ENCODE measurements around the gene BMI1. TPM values are rescaled to one million over a fixed set of nuclear protein-coding genes. Genes with fewer than 3 reads are reported as not detected.

The BMI1 gene
- total and polyA plus RNA-seq, 4 donors = 46.4 to 62.8 (median 55.6) TPM

- Histone ChIP-seq H3K9me3 (ENCODE audit: control insufficient read depth, insufficient read depth, low read length) (no peaks in the 10 kb centered on the region), H3K36me3 (ENCODE audit: control insufficient read depth, insufficient read depth, low read length) (no peaks in the 10 kb centered on the region), H3K27ac (ENCODE audit: low read depth, low read length) (no peak overlapping the region), H3K4me1 (ENCODE audit: control insufficient read depth, insufficient read depth, low read length) (no peaks in the 10 kb centered on the region), H3K27me3 (ENCODE audit: control insufficient read depth, insufficient read depth, low read length) (no peaks in the 10 kb centered on the region), H3K4me3 (ENCODE audit: low read depth, low read length) (no peak overlapping the region)
- DNase-seq (ENCODE audit: low read depth in 4 of 6, low spot score in 6 of 6) = no peak
- WGBS (ENCODE audit: insufficient coverage) = no CpG with 5 or more reads among the region's 5 CpGs
Observed at GRCh38 chr10:22364407-22365140, 43.7 kb downstream of the BMI1 start.

- H3K9me3 ChIP-seq (ENCODE audit: control insufficient read depth, insufficient read depth, low read length) = no peaks in the 10 kb centered on the region
- H3K27ac ChIP-seq (ENCODE audit: low read depth, low read length) = no peak overlapping the region
- 88% methylated on average over 1 of the region's 1 CpG for WGBS (ENCODE audit: insufficient coverage)
Observed at GRCh38 chr10:22365233-22365632, 44.3 kb downstream of the BMI1 start.

GRCh38 chr10:22365644-22366434, 44.9 kb downstream of the BMI1 start:
- H3K36me3 ChIP-seq (ENCODE audit: control insufficient read depth, insufficient read depth, low read length) = no peaks in the 10 kb centered on the region
- H3K27me3 ChIP-seq (ENCODE audit: control insufficient read depth, insufficient read depth, low read length) = no peaks in the 10 kb centered on the region
- H3K4me3 ChIP-seq (ENCODE audit: low read depth, low read length) = no peak overlapping the region
- no peaks in the 10 kb centered on the region for H3K9me3 ChIP-seq (ENCODE audit: control insufficient read depth, insufficient read depth, low read length)
- no CpG with 5 or more reads among the region's 4 CpGs for WGBS (ENCODE audit: insufficient coverage)
- DNase-seq (ENCODE audit: low read depth in 4 of 6, low spot score in 6 of 6) = no peak
- no peak overlapping the region for H3K27ac ChIP-seq (ENCODE audit: low read depth, low read length)
- no peaks in the 10 kb centered on the region for H3K4me1 ChIP-seq (ENCODE audit: control insufficient read depth, insufficient read depth, low read length)

More at GRCh38 chr10:22365233-22365632, 44.3 kb downstream of the BMI1 start:
- Histone ChIP-seq H3K4me3 (ENCODE audit: low read depth, low read length) (no peak overlapping the region), H3K36me3 (ENCODE audit: control insufficient read depth, insufficient read depth, low read length) (no peaks in the 10 kb centered on the region), H3K4me1 (ENCODE audit: control insufficient read depth, insufficient read depth, low read length) (no peaks in the 10 kb centered on the region), H3K27me3 (ENCODE audit: control insufficient read depth, insufficient read depth, low read length) (no peaks in the 10 kb centered on the region)
- no peak for DNase-seq (ENCODE audit: low read depth in 4 of 6, low spot score in 6 of 6)

- H3K36me3 ChIP-seq (ENCODE audit: control insufficient read depth, insufficient read depth, low read length) = no peaks in the 10 kb centered on the region
- no peaks in the 10 kb centered on the region for H3K9me3 ChIP-seq (ENCODE audit: control insufficient read depth, insufficient read depth, low read length)
- no peak for DNase-seq (ENCODE audit: low read depth in 4 of 6, low spot score in 6 of 6)
- no peaks in the 10 kb centered on the region for H3K27me3 ChIP-seq (ENCODE audit: control insufficient read depth, insufficient read depth, low read length)
- H3K4me3 ChIP-seq (ENCODE audit: low read depth, low read length) = no peak overlapping the region
- H3K27ac ChIP-seq (ENCODE audit: low read depth, low read length) = no peak overlapping the region
- H3K4me1 ChIP-seq (ENCODE audit: control insufficient read depth, insufficient read depth, low read length) = no peaks in the 10 kb centered on the region
Observed at GRCh38 chr10:22366435-22366703, 45.5 kb downstream of the BMI1 start.

GRCh38 chr10:22366771-22367170, 45.9 kb downstream of the BMI1 start:
- H3K4me3 ChIP-seq (ENCODE audit: low read depth, low read length) = no peak overlapping the region
- no peak for DNase-seq (ENCODE audit: low read depth in 4 of 6, low spot score in 6 of 6)
- no peak overlapping the region for H3K27ac ChIP-seq (ENCODE audit: low read depth, low read length)
- H3K27me3 ChIP-seq (ENCODE audit: control insufficient read depth, insufficient read depth, low read length) = no peaks in the 10 kb centered on the region
- H3K4me1 ChIP-seq (ENCODE audit: control insufficient read depth, insufficient read depth, low read length) = no peaks in the 10 kb centered on the region
- no CpG with 5 or more reads among the region's 2 CpGs for WGBS (ENCODE audit: insufficient coverage)
- H3K36me3 ChIP-seq (ENCODE audit: control insufficient read depth, insufficient read depth, low read length) = no peaks in the 10 kb centered on the region
- no peaks in the 10 kb centered on the region for H3K9me3 ChIP-seq (ENCODE audit: control insufficient read depth, insufficient read depth, low read length)

GRCh38 chr10:22367471-22367870, 46.6 kb downstream of the BMI1 start:
- no CpG with 5 or more reads among the region's 1 CpG for WGBS (ENCODE audit: insufficient coverage)
- H3K27me3 ChIP-seq (ENCODE audit: control insufficient read depth, insufficient read depth, low read length) = no peaks in the 10 kb centered on the region

GRCh38 chr10:22368402-22368801, 47.5 kb downstream of the BMI1 start:
- H3K36me3 ChIP-seq (ENCODE audit: control insufficient read depth, insufficient read depth, low read length) = no peaks in the 10 kb centered on the region
- H3K4me1 ChIP-seq (ENCODE audit: control insufficient read depth, insufficient read depth, low read length) = no peaks in the 10 kb centered on the region
- no peaks in the 10 kb centered on the region for H3K27me3 ChIP-seq (ENCODE audit: control insufficient read depth, insufficient read depth, low read length)
- H3K27ac ChIP-seq (ENCODE audit: low read depth, low read length) = no peak overlapping the region
- no peaks in the 10 kb centered on the region for H3K9me3 ChIP-seq (ENCODE audit: control insufficient read depth, insufficient read depth, low read length)
- no CpG with 5 or more reads among the region's 4 CpGs for WGBS (ENCODE audit: insufficient coverage)
- no peak overlapping the region for H3K4me3 ChIP-seq (ENCODE audit: low read depth, low read length)
- DNase-seq (ENCODE audit: low read depth in 4 of 6, low spot score in 6 of 6) = no peak

More at GRCh38 chr10:22367471-22367870, 46.6 kb downstream of the BMI1 start:
- H3K27ac ChIP-seq (ENCODE audit: low read depth, low read length) = no peak overlapping the region
- no peaks in the 10 kb centered on the region for H3K4me1 ChIP-seq (ENCODE audit: control insufficient read depth, insufficient read depth, low read length)
- no peak for DNase-seq (ENCODE audit: low read depth in 4 of 6, low spot score in 6 of 6)
- no peak overlapping the region for H3K4me3 ChIP-seq (ENCODE audit: low read depth, low read length)
- H3K9me3 ChIP-seq (ENCODE audit: control insufficient read depth, insufficient read depth, low read length) = no peaks in the 10 kb centered on the region
- no peaks in the 10 kb centered on the region for H3K36me3 ChIP-seq (ENCODE audit: control insufficient read depth, insufficient read depth, low read length)

- no peaks in the 10 kb centered on the region for H3K9me3 ChIP-seq (ENCODE audit: control insufficient read depth, insufficient read depth, low read length)
- no peak overlapping the region for H3K27ac ChIP-seq (ENCODE audit: low read depth, low read length)
- no peaks in the 10 kb centered on the region for H3K4me1 ChIP-seq (ENCODE audit: control insufficient read depth, insufficient read depth, low read length)
- H3K36me3 ChIP-seq (ENCODE audit: control insufficient read depth, insufficient read depth, low read length) = no peaks in the 10 kb centered on the region
- no peak for DNase-seq (ENCODE audit: low read depth in 4 of 6, low spot score in 6 of 6)
- WGBS (ENCODE audit: insufficient coverage) = no CpG with 5 or more reads among the region's 2 CpGs
- H3K27me3 ChIP-seq (ENCODE audit: control insufficient read depth, insufficient read depth, low read length) = no peaks in the 10 kb centered on the region
- H3K4me3 ChIP-seq (ENCODE audit: low read depth, low read length) = no peak overlapping the region
Observed at GRCh38 chr10:22368981-22369380, 48.1 kb downstream of the BMI1 start.

- DNase-seq (ENCODE audit: low read depth in 4 of 6, low spot score in 6 of 6) = no peak
- Histone ChIP-seq H3K27me3 (ENCODE audit: control insufficient read depth, insufficient read depth, low read length) (no peaks in the 10 kb centered on the region), H3K4me3 (ENCODE audit: low read depth, low read length) (no peak overlapping the region), H3K27ac (ENCODE audit: low read depth, low read length) (no peak overlapping the region), H3K4me1 (ENCODE audit: control insufficient read depth, insufficient read depth, low read length) (no peaks in the 10 kb centered on the region), H3K9me3 (ENCODE audit: control insufficient read depth, insufficient read depth, low read length) (no peaks in the 10 kb centered on the region), H3K36me3 (ENCODE audit: control insufficient read depth, insufficient read depth, low read length) (no peaks in the 10 kb centered on the region)
- 100% methylated on average over 1 of the region's 5 CpGs for WGBS (ENCODE audit: insufficient coverage)
Observed at GRCh38 chr10:22369434-22370072, 48.7 kb downstream of the BMI1 start.

GRCh38 chr10:22370320-22370719, 49.4 kb downstream of the BMI1 start:
- no peaks in the 10 kb centered on the region for H3K27me3 ChIP-seq (ENCODE audit: control insufficient read depth, insufficient read depth, low read length)

More at GRCh38 chr10:22370320-22370719, 49.4 kb downstream of the BMI1 start:
- H3K27ac ChIP-seq (ENCODE audit: low read depth, low read length) = no peak overlapping the region
- no peak overlapping the region for H3K4me3 ChIP-seq (ENCODE audit: low read depth, low read length)
- DNase-seq (ENCODE audit: low read depth in 4 of 6, low spot score in 6 of 6) = no peak
- H3K36me3 ChIP-seq (ENCODE audit: control insufficient read depth, insufficient read depth, low read length) = no peaks in the 10 kb centered on the region
- H3K4me1 ChIP-seq (ENCODE audit: control insufficient read depth, insufficient read depth, low read length) = no peaks in the 10 kb centered on the region
- no peaks in the 10 kb centered on the region for H3K9me3 ChIP-seq (ENCODE audit: control insufficient read depth, insufficient read depth, low read length)
